ENCODE data around the gene SLC12A1. TPM values are rescaled to one million over a fixed set of nuclear protein-coding genes. Genes with fewer than 3 reads are reported as not detected.

SLC12A1 gene
- total RNA-seq, 1 donor from 2014 or later: 0.53 TPM

DNA sequence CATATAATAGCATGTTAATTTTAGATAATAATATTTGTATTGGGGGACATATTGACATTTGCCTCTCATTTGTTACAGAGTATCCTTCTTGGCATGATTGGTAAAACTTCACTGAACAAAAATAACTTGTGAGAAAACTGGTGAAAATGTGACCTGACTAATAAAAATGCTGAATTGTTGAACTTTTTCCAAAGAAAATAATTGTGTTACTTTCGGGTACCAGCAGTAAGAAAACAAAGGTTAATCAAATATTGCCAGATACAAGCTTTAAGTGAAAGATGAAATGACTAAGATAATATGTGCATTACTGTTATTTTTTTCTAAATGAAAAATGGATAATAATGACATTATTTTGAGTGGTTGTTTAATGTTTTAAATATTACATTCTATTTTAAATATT lies 15.2 kb downstream of the SLC12A1 start:
- Mint-ChIP-seq H3K27me3 (no peaks in the 10 kb centered on the region), H3K27ac (no peak overlapping the region), H3K4me3 (no peak overlapping the region), H3K4me1 (ENCODE audit: unreplicated experiment) (peaks cover 5% of the 10 kb centered on the region), H3K9me3 (no peaks in the 10 kb centered on the region), H3K36me3 (no peaks in the 10 kb centered on the region)
- no peak for DNase-seq (ENCODE audit: extremely low spot score, unreplicated experiment)
- TF ChIP-seq, protein P1, sequence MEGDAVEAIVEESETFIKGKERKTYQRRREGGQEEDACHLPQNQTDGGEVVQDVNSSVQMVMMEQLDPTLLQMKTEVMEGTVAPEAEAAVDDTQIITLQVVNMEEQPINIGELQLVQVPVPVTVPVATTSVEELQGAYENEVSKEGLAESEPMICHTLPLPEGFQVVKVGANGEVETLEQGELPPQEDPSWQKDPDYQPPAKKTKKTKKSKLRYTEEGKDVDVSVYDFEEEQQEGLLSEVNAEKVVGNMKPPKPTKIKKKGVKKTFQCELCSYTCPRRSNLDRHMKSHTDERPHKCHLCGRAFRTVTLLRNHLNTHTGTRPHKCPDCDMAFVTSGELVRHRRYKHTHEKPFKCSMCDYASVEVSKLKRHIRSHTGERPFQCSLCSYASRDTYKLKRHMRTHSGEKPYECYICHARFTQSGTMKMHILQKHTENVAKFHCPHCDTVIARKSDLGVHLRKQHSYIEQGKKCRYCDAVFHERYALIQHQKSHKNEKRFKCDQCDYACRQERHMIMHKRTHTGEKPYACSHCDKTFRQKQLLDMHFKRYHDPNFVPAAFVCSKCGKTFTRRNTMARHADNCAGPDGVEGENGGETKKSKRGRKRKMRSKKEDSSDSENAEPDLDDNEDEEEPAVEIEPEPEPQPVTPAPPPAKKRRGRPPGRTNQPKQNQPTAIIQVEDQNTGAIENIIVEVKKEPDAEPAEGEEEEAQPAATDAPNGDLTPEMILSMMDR (conservative IDR thresholded peaks at IDR 0.05): no peak

DNA sequence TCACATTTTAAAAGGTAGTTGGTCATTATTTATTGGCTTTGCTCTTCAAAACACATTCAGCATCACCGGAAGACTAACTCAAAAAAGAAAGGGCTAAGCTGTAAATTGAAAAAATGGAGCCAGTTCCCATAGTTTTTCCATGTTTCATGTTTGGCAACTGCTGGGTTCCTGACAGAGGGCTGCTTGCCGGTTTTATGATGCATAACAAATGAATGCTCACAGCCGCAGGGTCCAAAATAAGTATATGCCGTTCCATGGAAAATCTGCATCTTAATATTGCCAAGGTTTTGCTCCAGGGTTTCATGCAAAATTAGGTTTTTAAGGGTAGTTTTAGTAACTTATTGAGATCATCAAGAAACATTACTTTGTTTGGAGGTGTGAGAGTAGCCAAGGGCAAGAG lies 15.8 kb downstream of the SLC12A1 start:
- peaks cover 8% of the 10 kb centered on the region for H3K4me1 Mint-ChIP-seq (ENCODE audit: unreplicated experiment)
- no peak for DNase-seq (ENCODE audit: extremely low spot score, unreplicated experiment)

DNA sequence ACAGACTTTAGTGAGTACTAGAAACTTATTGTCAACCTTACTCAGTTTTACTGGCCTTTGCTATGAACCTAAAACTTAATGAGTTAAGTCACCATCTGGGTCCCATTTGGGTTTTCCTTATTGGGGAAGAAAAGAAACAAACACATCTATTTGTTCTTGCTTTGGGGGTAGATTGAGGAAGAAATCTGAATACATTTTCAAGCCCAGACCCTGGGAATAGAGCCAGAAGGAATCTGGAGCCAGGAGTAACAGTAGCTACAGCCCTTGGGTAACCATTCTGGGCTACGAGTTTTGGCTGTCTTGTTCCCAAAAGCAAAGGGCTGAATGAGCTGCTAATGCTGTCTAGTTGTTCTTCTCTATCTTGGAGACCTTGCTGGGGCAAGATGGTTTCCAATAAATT lies 16.5 kb downstream of the SLC12A1 start:
- Mint-ChIP-seq H3K36me3 (no peaks in the 10 kb centered on the region), H3K9me3 (no peaks in the 10 kb centered on the region), H3K4me3 (no peak overlapping the region), H3K4me1 (ENCODE audit: unreplicated experiment) (peaks cover 8% of the 10 kb centered on the region), H3K27ac (no peak overlapping the region), H3K27me3 (no peaks in the 10 kb centered on the region)
- TF ChIP-seq, protein P1 (conservative IDR thresholded peaks at IDR 0.05): no peak
- no peak for DNase-seq (ENCODE audit: extremely low spot score, unreplicated experiment)

More for the DNA sequence above, 15.8 kb downstream of the SLC12A1 start:
- H3K36me3 Mint-ChIP-seq: no peaks in the 10 kb centered on the region
- TF ChIP-seq, protein P1 (conservative IDR thresholded peaks at IDR 0.05): no peak
- H3K27me3 Mint-ChIP-seq: no peaks in the 10 kb centered on the region
- H3K27ac Mint-ChIP-seq: no peak overlapping the region
- H3K4me3 Mint-ChIP-seq: no peak overlapping the region
- H3K9me3 Mint-ChIP-seq: no peaks in the 10 kb centered on the region

DNA sequence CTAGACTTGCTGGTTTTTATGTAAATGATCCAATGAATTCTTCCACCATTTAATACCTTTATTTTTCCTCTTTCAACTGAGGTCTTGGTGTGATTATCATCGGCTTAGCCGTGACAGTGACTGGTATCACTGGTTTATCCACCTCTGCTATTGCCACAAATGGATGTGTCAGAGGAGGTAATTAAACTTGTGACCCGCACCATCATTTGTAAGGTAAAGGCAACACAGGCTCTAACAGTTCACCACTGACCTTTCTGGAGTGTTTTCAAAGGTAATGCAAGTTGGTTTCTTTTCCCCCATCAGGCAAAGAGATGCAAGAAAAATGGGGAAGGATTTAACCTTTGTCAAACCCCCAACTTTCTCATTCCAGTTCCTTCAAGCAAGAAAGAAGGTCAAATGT lies 19.7 kb downstream of the SLC12A1 start:
- H3K4me1 Mint-ChIP-seq (ENCODE audit: unreplicated experiment): peaks cover 8% of the 10 kb centered on the region
- H3K27ac Mint-ChIP-seq: no peak overlapping the region
- DNase-seq (ENCODE audit: extremely low spot score, unreplicated experiment): no peak
- TF ChIP-seq, protein P1 (conservative IDR thresholded peaks at IDR 0.05): no peak
- no peaks in the 10 kb centered on the region for H3K36me3 Mint-ChIP-seq
- no peak overlapping the region for H3K4me3 Mint-ChIP-seq
- no peaks in the 10 kb centered on the region for H3K9me3 Mint-ChIP-seq
- no peaks in the 10 kb centered on the region for H3K27me3 Mint-ChIP-seq

DNA sequence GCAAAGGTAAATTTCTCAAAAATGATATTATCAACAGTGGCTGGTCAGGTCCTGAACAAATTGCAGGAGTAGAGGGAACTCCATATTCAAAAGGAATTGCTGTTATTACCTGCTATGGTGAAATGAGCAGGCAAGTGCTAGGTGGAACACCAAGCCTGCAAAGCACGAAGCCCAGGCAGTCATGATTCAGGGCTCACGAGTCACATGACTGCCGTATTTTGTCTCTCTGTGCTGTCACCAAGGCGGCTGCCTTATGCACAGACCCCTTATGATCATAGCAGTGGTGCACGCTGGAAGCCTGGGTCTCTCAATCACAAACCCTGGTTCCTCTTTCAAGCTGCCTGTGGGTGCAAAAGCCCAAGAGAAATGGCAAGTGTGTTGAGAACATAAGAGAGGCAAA lies 24.4 kb downstream of the SLC12A1 start:
- DNase-seq (ENCODE audit: extremely low spot score, unreplicated experiment): no peak
- H3K4me3 Mint-ChIP-seq: no peak overlapping the region
- peaks cover 8% of the 10 kb centered on the region for H3K4me1 Mint-ChIP-seq (ENCODE audit: unreplicated experiment)
- H3K9me3 Mint-ChIP-seq: no peaks in the 10 kb centered on the region
- TF ChIP-seq, protein P1 (conservative IDR thresholded peaks at IDR 0.05): no peak
- no peaks in the 10 kb centered on the region for H3K27me3 Mint-ChIP-seq
- H3K36me3 Mint-ChIP-seq: no peaks in the 10 kb centered on the region
- H3K27ac Mint-ChIP-seq: no peak overlapping the region

DNA sequence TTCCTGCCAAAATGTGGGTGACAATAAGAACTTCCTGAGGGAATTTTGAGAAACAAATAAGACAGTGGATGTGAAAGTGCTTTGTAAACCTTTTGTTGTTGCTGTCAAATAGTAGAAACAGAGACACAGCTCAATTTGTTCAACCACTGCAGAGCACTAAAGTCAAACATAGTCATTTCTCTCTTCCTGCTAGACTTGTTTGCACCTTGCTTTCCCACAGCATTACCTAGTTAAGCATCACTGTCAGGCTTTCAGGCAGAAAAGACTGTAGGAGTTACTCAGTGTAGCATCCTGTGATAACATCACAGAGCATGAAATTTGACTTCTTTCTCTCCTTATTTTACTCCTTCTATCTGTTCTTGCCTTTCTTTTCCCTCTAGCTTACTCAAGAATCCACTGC lies 27.1 kb downstream of the SLC12A1 start:
- no peaks in the 10 kb centered on the region for H3K27me3 Mint-ChIP-seq
- DNase-seq (ENCODE audit: extremely low spot score, unreplicated experiment): no peak
- TF ChIP-seq, protein P1 (conservative IDR thresholded peaks at IDR 0.05): no peak
- H3K27ac Mint-ChIP-seq: no peak overlapping the region
- no peaks in the 10 kb centered on the region for H3K9me3 Mint-ChIP-seq
- no peaks in the 10 kb centered on the region for H3K4me1 Mint-ChIP-seq (ENCODE audit: unreplicated experiment)
- H3K36me3 Mint-ChIP-seq: no peaks in the 10 kb centered on the region
- H3K4me3 Mint-ChIP-seq: no peak overlapping the region

Measured in type B pancreatic cell (in vitro differentiated cells).